ENCODE data around the gene CEP44. TPM values are rescaled to one million over a fixed set of nuclear protein-coding genes. Genes with fewer than 3 reads are reported as not detected.
"Not testable (repeated sequence)": the region's sequence is repeated elsewhere in the genome, so short reads cannot be mapped to it uniquely, and the experiment has no call there.

The CEP44 gene
- total RNA-seq, 1 donor from 2014 or later: 19.1 TPM

- H3K9me3 Mint-ChIP-seq: no peaks in the 10 kb centered on the region
- no peak overlapping the region for H3K27ac Mint-ChIP-seq
- no peak for DNase-seq (ENCODE audit: extremely low spot score, unreplicated experiment)
- TF ChIP-seq CTCF (conservative IDR thresholded peaks at IDR 0.05): no peak
- H3K36me3 Mint-ChIP-seq: peaks cover 4% of the 10 kb centered on the region
- no peaks in the 10 kb centered on the region for H3K27me3 Mint-ChIP-seq
- H3K4me1 Mint-ChIP-seq (ENCODE audit: unreplicated experiment): peaks cover 9% of the 10 kb centered on the region
- H3K4me3 Mint-ChIP-seq: no peak overlapping the region
Measured at GRCh38 chr4:174286870-174287269, 3.2 kb downstream of the CEP44 start.

DNA sequence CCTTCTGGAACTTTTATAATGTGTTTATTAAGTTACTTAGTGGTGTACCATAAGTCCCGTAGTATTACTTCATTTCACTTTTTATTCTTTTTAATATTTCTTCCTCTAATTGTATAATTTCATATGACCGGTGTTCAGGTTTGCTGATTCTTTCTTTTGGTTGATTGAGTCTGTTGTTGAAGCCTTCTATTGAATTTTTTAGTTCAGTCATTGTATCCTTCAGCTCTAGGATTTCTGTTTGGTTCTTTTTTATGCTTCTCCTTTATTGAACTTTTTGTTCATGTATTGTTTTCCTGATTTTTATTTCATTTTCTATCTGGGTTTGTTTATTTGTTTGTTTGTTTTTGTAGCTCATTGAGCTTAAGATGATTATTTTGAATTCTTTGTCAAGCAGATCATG is 8.8 kb downstream of the CEP44 start:
- peaks cover 6% of the 10 kb centered on the region for H3K9me3 Mint-ChIP-seq
- peaks cover 31% of the 10 kb centered on the region for H3K36me3 Mint-ChIP-seq
- no peak for DNase-seq (ENCODE audit: extremely low spot score, unreplicated experiment)
- no peak overlapping the region for H3K27ac Mint-ChIP-seq
- no peaks in the 10 kb centered on the region for H3K4me1 Mint-ChIP-seq (ENCODE audit: unreplicated experiment)
- no peak overlapping the region for H3K4me3 Mint-ChIP-seq
- no peaks in the 10 kb centered on the region for H3K27me3 Mint-ChIP-seq
- no peak for TF ChIP-seq CTCF (conservative IDR thresholded peaks at IDR 0.05)

DNA sequence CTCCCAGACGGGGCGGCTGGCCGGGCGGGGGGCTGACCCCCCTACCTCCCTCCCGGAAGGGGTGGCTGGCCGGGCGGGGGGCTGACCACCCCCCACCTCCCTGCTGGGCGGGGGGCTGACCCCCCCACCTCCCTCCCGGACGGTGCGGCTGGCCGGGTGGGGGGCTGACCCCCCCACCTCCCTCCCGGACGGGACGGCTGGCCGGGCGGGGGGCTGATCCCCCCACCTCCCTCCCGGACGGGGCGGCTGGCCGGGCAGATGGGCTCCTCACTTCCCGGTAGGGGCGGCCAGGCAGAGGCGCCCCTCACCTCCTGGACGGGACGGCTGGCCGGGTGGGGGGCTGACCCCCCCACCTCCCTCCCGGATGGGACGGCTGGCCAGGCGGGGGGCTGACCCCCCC is 10.9 kb downstream of the CEP44 start:
- H3K36me3 Mint-ChIP-seq: peaks cover 36% of the 10 kb centered on the region
- not testable (repeated sequence) for H3K27ac Mint-ChIP-seq; H3K27me3 Mint-ChIP-seq; H3K4me1 Mint-ChIP-seq (ENCODE audit: unreplicated experiment); H3K4me3 Mint-ChIP-seq; DNase-seq (ENCODE audit: extremely low spot score, unreplicated experiment); H3K9me3 Mint-ChIP-seq

GRCh38 chr4:174295142-174295541 is 11.4 kb downstream of the CEP44 start:
- not testable (repeated sequence) for H3K4me1 Mint-ChIP-seq (ENCODE audit: unreplicated experiment); H3K27ac Mint-ChIP-seq; H3K9me3 Mint-ChIP-seq; H3K4me3 Mint-ChIP-seq; H3K27me3 Mint-ChIP-seq; DNase-seq (ENCODE audit: extremely low spot score, unreplicated experiment)
- peaks cover 40% of the 10 kb centered on the region for H3K36me3 Mint-ChIP-seq

DNA sequence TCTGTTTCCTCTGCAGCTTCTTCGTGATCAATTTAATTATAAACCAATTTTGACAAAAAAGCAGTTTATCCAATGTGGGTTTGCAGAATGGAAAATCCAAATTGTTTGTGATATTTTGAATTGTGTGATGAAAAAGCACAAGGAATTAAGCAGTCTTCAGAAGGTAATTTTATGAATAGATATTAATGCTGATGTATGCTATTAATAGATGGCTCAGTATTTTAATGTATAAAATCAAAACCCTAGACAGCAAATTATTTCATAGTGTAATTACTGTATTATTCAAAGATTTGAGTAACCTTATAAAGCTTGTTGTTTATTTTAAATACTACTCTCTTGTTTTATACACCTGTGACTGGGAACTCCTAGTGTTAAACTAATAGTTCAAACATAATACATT is 20.0 kb downstream of the CEP44 start:
- DNase-seq (ENCODE audit: extremely low spot score, unreplicated experiment): no peak
- no peaks in the 10 kb centered on the region for H3K27me3 Mint-ChIP-seq
- no peak overlapping the region for H3K4me3 Mint-ChIP-seq
- H3K36me3 Mint-ChIP-seq: peaks cover 22% of the 10 kb centered on the region
- H3K9me3 Mint-ChIP-seq: no peaks in the 10 kb centered on the region
- no peak overlapping the region for H3K27ac Mint-ChIP-seq
- H3K4me1 Mint-ChIP-seq (ENCODE audit: unreplicated experiment): no peaks in the 10 kb centered on the region
- no peak for TF ChIP-seq CTCF (conservative IDR thresholded peaks at IDR 0.05)

DNA sequence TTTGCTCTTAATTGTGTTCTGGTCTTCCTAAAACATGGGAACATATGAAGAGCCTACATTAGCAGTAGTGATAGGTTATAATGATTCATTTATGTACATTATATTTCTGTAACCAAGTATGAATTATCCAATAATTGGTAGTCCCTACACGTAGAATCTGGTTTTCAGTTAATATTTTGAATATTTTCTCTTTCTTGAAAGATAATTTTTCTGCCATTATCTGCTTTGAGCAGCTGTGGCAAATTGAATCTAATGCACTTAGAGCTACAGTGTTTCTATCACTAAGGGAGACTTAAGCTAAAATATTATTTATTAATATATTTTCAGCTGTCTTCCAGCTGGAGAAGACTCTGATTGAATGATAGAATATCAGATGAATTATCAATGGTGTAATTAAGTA is 21.0 kb downstream of the CEP44 start:
- Mint-ChIP-seq H3K36me3 (peaks cover 21% of the 10 kb centered on the region), H3K27ac (no peak overlapping the region), H3K4me1 (ENCODE audit: unreplicated experiment) (no peaks in the 10 kb centered on the region), H3K4me3 (no peak overlapping the region), H3K27me3 (no peaks in the 10 kb centered on the region), H3K9me3 (no peaks in the 10 kb centered on the region)
- no peak for TF ChIP-seq CTCF (conservative IDR thresholded peaks at IDR 0.05)
- no peak for DNase-seq (ENCODE audit: extremely low spot score, unreplicated experiment)

- Mint-ChIP-seq H3K9me3 (no peaks in the 10 kb centered on the region), H3K4me1 (ENCODE audit: unreplicated experiment) (no peaks in the 10 kb centered on the region), H3K4me3 (no peak overlapping the region), H3K27ac (no peak overlapping the region), H3K27me3 (no peaks in the 10 kb centered on the region), H3K36me3 (peaks cover 17% of the 10 kb centered on the region)
- TF ChIP-seq CTCF (conservative IDR thresholded peaks at IDR 0.05): no peak
- no peak for DNase-seq (ENCODE audit: extremely low spot score, unreplicated experiment)
Measured at GRCh38 chr4:174305961-174306360, 22.2 kb downstream of the CEP44 start.

Measured in type B pancreatic cell (in vitro differentiated cells).